ENCODE results near the gene SRGAP2.
"Not testable (repeated sequence)": the region's sequence is repeated elsewhere in the genome, so short reads cannot be mapped to it uniquely, and the experiment has no call there.

SRGAP2 gene

DNA sequence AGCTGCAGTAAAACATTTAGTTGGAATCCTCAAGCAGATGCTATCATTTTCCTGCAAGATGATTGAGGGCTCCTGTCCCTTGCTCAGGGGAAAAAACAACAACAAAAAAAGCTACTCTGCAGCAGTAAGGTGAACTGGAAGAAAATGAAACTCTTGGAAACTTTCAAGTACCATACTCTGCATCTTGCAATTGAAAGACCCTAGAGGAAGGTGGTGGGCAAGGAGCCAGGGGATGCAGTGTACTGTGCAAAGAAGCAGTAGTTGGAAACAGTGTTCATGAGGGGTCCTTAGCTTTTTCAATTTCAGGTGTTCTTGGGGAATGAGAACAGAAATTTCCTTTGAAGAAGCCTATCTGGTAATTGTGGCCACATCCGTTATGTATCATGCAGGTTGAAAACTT is 7.5 kb downstream of the SRGAP2 start:
- DNase-seq, result not testable (repeated sequence)

DNA sequence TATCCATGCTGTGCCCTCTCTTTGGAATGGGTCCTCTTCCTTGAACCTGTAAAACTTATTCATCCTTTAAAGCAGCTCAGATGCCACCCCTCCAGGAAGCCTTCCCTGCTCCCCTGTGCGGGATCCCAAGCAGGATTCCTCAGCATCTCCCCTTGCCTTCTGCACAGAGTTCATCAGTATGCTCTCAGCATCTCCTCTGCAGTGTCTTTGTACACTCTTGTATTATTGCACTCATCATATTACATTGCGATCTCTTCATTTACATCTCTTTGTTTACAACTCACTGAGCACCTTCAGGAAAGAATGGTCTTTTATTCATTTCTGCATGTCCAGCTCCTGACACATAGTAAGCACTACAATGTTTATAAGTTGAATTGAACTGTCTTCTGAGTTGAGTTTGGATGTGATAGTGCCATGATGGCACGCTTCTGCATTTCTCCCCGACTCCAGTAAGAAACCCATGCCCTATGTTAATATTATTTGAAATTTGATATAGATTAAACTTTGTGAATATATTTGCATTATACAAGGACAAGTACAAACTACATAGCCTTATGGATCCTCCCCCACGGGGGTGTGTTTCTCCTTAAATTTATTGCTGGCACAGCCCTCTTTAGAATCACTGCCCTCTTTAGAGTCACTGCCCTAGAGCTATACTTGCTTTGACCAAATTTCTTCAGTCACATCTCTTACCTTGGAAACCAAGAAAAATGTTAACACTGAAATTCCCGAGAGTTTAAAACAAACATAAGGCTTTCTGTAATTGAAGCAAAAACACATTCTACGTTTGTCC is 12.5 kb downstream of the SRGAP2 start:
- not testable (repeated sequence) for DNase-seq

DNA sequence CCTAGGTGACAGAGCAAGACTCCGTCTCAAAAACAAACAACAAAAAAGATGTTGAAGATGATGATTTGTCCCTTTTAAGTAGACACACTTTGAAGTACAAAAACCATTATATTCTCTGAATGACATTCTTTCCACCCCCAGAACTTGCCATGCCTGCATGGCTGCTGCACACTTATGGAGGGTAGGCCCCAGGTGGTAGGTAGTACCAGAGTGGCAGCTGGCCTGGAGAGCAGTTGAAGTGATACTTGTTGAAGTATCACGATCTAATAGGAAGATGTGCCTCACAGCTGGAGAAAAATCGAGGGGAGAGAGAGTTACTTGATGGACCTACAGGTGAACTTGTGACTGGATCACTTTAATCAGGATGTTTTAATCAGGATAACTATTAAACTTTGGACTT is 14.9 kb downstream of the SRGAP2 start:
- DNase-seq, result not testable (repeated sequence)

DNA sequence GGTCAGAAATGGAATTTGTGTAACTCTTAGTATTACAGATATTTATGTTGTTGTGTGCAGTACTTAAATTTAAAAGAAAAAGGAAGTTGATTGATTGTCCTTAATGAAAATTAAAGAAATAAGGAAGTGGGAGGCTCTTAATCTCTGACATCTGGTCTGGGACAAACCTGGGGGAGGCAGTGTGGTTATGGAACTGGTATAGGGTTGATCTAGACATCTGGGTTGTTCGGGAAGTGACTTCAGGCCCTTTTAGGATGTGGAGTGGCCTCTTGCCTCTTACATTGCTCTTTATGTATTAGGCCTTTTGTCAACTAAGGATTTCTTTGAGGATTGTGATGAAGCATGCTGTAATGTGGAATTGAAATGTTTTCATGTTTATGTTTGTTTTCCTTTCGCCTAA is 15.4 kb downstream of the SRGAP2 start:
- not testable (repeated sequence) for DNase-seq

DNA sequence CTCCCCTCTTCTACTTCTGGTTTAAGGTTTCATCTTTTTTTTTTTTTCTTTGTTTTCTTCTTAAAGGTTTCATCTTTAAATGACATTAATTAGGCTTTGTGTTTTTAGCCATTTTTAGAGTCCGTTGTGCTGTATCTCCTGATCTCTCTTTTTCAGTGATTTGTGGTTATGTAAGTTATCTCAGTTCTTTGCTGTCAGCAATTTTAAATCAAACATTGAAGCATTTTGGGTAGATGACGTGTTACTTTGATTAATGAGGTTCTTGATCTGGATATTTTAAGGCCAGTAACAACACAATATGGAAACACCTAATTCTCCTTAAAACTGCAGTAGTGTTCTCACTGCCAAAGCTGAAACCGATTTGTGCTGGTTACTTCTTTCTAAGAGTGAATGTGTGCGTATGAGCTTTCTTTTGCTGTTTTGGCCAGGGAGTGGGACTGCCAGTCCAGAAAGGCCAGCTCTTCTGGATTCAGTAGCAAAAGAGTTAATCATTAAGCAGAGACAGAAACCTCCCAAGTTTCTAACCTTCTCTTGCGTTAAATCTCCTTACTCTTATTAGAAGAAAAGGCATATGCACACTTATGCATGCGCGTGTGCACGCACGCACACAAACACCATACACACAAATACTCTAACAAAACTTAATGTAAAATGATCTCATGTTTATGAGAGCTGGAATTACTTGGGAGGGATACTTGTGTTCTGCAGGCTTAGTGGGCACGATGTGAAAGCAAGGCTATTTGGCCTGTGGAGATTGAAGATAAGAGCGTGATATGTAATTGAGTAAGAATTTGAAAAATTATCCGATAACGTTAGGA is 16.4 kb downstream of the SRGAP2 start:
- DNase-seq, result not testable (repeated sequence)

DNA sequence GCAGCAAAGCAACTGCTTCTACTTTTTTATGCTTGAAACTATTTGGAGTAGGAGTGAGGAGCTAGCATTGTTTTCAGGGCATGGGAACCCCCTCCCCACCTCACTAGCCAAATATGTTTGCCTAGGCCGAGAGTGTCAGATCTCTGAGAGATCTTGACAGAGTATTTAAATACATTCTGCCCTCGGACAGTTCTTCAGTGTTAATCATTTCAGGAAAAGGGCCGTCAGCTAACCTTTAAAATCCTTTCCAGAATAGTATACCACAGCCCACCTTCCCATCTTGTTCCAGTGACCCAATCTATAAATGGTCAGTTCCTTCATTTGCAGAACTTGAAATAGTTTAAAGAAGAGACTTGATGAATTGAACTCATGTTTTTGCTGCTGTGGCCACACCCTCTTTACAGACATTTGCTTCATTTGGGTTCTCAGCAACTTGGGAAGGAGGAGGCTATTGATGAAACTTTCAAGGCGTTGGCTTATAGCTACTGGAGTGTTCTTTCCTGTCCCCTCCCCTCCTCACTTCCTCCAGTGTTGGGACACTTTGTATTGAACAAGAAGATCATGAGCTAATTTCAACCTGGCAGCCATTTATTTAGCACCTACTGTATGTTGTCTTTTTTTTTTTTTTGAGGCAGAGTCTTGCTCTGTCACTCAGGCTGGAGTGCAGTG is 17.1 kb downstream of the SRGAP2 start:
- not testable (repeated sequence) for DNase-seq

DNA sequence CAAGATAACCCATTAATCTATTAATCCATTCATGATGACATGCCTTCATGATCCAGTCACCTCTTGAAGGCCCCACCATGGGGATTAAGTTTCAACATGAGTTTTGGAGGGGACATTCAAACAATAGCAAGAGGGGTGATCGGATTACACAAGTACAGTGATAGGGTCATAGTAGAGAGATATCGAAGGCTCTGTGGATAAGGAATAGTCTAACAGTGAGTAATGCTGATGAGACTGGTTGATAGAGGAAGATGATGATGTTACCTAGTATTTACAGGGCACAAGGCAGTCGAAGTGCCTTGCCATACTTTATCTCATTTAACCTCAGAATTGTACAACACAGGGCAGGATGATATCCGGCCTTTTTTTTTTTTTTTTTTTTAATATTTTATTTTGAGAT is 18.2 kb downstream of the SRGAP2 start:
- DNase-seq, result not testable (repeated sequence)

DNA sequence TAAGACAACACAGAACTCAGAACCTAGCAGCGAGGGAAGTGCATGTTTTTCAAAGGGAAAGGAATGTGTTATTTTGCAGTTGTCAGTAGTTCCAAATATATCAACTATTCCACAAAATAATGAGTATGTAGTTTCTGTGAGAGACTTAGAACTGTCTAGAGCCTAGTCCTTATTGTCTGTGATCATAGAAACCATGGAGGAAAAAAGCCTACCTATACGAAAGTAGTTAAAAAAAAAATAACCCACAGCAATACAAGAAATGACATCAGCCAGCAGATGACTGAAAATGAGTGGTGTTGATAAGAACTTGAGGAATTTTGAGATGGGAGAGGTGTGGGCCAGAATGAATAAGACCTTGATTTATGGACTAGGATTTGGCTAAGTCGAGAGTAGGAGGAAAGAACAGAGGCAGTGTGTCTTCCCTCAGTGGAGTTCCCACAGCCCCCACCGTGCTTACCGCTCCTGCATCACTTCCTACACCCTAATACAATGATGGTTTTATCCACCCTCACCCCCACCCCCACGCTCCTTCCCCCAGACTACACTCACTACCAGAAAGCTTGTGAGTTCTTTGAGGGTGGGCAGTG is 20.9 kb downstream of the SRGAP2 start:
- DNase-seq, result not testable (repeated sequence)

DNA sequence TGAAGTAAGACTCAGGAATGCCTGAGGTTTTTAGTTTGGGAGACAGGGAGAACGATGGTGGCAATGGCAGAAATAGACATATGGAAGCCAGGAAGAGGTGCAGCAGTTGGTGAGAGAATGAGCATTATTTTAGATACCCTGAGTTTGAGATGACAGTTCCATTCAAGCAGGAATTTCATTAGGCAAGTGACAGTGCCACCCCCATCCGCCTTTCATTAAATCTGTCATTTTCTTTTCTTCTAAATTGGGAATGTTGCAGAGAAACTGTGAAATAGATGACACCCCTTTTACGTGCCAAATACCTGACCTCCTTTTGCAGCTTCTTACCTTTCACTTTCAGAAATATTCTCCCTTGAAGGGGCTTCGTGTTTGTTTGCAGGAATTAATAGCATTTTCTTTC is 22.0 kb downstream of the SRGAP2 start:
- DNase-seq, result not testable (repeated sequence)

DNA sequence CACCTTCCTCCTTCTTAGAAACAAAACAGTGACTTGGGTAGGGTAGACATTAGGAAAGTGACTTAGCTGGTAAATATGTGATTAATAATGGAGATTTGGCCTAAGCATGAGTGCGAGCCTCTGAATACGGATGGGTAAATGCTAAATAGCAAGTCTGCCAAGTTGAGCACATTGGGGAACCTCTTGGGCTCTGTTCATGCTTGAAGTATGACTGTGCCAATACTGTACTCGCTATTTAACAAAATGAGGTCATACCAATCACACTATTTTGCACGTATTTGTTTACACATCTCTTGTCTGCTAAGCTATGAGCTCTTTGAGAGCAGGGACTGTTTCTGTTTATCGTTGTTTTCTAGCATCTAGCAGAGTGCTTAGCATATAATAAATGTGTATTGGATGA is 23.5 kb downstream of the SRGAP2 start:
- not testable (repeated sequence) for DNase-seq

DNA sequence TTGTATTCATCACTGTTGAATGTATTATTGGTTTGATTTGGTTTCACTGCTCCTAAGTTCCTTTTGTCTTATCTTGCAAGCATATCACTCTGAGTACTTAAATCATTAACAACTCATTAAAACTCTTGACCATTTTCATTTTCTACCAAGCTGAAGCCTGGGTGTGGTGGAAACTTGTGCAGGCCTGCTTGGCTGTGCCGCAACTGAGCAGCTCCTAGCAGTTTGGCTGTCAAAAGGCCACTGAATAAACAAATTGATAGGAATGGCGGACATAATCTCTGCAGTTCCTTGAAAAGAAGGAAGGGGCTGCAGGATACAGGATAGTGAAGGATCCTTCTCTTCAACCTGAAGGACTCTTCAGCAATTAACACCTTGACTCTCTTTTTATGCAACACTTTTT is 25.9 kb downstream of the SRGAP2 start:
- DNase-seq, result not testable (repeated sequence)

DNA sequence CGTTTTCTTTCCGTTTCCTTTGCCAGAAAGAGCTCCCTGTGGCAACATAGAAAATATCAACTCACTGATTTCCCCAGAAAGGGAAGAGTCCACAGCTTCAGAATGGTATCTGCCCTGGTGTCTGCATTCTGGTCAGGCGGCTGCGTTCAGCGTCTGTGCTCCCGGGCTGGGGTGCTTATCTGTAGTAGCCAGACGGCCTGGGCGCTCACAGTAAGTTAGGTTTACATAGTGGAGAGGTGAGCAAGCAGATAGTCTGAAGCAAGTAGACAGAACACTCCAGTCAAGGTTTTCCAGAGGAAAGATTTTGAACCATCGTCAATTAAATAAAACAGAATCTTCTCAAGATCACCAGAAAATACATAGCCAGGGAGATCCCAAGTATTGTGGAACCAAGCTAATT is 28.6 kb downstream of the SRGAP2 start:
- not testable (repeated sequence) for DNase-seq

DNA sequence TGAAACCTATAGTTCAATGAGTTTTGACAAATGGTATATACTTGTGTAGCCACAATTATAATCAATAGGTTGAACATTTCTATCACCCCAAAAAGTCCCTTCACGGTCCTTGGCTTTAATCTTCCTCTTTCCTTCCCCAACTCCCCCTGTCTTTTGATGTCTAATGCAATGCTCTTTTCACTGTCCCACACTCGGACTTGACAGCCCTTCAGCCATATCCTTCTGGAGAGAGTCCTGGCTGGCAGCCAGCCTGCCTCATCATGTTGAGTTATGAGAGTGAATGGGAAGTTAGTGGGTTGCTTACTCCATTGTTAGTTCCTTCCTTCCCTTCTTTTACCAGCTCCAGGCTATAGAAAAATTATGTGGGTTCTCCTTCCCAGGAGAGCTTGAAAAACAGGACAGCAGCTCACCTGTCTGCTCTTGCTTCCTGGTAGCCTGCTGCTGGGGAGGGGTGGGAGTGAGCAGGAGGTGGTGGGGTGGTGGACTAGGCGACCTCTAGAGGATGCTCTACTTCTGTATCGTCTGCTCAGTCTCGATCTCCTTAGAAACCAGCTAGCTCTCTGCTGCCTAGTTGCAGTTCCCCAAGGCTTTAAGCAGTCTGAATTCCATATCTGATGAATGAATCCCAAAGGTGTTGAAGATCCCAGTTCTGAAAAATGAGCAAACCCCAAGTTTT is 29.8 kb downstream of the SRGAP2 start:
- not testable (repeated sequence) for DNase-seq

DNA sequence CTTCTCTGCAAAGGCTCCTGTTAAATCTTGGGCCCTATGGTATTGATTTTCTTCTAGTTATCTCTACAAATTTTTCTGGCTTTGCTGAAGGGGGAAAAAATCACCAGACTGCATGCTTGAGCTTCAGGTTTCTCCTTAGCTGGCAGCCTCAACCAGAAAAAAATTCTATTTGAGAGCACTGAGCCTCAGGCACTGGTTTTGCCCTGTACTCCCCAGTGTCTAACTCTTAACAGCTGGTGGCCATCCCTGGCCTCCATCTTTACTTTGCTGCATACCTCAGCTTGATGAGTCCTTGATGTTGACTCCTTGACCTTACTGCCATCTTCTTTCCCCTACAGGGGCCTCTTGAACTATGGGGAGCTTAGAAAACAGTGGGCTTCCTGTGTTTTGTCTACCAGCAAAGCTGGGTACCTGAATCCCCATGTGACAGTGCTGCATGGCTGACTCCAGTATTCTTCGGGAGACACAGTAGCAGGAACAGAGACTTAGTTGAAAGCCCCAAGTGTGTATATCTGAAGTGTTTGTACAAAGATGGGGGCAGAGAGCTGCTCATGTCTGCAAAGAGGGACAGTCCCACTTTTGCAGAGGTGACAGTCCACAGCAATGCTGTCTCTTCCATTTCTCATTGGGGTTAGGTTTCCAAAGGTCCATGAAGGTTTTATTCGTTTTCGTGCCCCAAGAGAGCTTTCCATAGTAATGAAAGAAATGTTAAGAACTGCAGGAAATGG is 31.0 kb downstream of the SRGAP2 start:
- not testable (repeated sequence) for DNase-seq

DNA sequence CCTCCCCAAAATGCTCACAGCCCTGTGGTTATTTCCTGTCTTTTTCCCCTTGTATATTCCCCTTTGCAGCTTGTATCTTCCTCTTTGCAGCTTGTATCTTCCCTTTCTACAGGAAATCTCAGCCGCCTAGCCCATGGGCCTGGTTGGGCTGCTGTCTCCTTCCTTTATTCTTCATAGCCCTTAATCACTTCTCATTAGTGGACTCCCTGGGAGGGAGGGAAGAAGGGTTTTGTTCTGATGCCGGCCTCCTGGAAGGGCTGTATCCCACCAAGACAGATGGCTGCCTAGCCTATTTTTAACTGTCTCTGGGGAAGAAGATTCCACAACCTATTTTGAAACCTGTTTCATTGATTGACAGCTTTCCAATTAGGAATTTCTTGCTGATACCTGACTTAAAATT is 31.8 kb downstream of the SRGAP2 start:
- not testable (repeated sequence) for DNase-seq

DNA sequence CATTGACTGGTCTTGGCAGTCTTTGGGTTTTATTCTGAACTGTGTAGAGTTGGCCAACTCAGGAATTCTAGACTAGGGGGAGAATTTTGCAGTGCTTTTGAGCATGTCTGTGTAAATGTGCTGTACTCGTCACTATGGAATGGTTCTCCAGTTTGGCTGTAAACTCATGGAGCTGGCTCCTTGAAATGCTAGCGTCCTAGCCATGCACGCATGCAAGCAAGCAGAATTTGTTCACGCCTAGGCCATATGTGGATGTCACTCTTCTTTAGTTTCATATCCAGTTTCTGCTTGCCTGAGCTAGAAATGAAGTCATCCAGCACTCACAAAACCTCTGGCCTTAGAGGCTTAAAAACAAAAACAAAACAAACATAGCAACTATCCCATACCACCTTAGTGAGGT is 36.9 kb downstream of the SRGAP2 start:
- DNase-seq, result not testable (repeated sequence)

DNA sequence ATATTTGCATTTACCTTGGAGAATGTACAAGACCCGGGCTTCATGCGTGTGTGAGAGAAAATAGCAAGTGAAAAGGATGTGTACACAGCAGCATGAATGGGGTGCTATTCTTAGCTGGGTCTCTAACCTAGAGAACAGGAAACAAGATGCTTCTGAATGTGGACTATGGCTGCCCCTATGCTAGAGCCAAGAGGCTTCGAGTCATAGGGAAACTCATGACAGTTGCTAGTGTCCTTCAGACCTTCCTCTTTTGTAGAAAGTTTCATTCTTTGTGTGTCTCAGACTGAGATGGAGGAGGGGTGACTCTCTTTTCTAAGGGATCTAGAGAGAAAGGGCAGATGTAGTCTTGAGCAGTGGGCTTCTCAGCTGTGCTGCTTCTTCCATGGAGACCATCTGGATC is 40.0 kb downstream of the SRGAP2 start:
- not testable (repeated sequence) for DNase-seq

DNA sequence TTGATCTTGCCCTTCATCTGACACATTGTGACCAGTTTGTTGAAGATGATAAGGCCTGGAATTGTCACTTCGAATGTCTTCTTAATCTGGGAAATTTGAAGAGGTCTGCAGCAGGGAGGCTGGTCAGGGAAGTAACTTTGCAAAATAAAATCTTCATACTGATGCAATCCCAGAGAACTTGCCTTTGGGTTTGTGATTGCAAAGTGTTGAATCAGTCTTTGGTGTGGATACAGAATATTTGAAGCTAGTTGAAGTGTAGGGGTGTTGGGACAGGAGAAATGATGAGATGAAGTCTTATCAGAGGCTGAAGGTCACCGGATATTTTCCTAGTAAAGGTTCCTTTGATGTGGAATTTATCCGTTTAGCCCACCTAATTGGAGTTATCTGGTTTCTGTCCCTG is 42.1 kb downstream of the SRGAP2 start:
- DNase-seq, result not testable (repeated sequence)

DNA sequence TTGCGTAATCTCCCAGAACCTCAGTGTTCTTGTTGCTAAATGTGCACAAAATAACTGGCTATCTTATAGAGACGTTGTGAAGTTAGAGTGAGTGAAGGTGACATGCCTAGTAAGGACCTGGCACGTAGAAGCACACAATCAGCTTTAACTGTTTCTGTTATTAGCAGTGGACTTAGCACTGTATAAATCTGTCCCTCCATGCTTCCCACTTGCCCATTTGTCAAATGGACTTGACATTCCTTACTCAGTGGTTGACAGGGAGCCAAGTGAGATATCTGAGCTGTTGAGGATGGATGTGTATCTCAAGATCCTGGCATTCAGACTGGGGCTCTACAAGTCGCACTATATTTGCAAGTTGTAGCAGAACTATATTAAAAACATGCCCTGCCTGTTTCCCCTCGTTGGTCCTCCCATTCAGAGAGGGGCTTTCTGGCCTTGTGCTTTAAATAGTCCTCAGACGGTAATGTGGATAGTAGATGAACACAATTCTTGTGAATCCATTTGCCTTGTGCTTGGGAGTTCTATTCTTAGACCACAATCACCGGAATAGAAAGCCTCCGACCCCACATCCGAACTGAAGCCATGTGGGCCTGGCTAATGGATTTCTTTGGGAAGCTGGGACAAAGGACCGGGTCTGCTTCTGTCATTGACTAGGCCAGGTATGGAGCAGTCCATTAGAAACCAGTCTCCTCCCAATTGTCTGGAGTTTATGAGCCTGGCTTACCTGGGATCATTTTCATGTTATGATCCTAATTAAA is 43.0 kb downstream of the SRGAP2 start:
- not testable (repeated sequence) for DNase-seq

DNA sequence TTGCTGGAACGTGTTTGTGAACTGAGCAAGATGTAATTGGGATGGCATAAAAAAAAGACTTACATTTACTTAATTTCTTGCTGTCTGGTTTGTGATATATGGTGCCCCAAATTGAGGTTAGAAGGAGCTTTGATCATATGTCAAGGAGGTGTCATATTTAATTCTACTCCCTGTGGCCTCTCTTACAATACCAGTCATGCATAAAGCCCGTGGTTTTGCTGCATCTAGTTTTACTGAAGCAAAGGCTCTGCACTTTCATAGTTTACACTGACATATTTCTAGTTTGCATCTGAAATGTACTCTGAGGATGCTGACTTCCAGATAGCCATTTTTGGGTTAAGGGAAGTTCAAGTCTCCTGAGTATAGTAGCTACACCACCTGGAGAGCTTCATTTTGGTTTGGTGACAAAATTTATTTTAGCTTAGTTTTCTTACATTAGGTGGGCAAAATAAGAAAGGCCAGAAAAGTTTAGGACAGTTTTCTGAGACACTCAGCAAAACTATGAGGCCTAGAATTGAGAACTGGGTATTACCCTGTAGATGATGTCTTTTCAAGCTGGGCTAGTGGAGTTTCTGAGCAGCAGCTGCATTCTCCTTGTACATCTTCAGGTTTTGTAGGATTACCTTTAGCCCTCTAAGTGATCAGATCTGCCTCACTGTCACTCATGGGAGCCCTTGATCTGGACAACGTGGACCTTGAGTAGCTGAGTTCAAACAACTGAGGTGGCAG is 47.8 kb downstream of the SRGAP2 start:
- not testable (repeated sequence) for DNase-seq
